GM21576 (cell line): ENCODE data around the gene FGF16.
"Not testable (repeated sequence)": the region's sequence is repeated elsewhere in the genome, so short reads cannot be mapped to it uniquely, and the experiment has no call there.

ENCODE experiments used
- ATAC-seq: cut with Tn5 transposase; IDR thresholded peaks from one replicate; pipeline ENCODE4 v1.9.1; 2021; ENCODE audit warnings: mild to moderate bottlenecking, moderate library complexity; ENCODE audit not compliant: unreplicated experiment

The FGF16 gene

DNA sequence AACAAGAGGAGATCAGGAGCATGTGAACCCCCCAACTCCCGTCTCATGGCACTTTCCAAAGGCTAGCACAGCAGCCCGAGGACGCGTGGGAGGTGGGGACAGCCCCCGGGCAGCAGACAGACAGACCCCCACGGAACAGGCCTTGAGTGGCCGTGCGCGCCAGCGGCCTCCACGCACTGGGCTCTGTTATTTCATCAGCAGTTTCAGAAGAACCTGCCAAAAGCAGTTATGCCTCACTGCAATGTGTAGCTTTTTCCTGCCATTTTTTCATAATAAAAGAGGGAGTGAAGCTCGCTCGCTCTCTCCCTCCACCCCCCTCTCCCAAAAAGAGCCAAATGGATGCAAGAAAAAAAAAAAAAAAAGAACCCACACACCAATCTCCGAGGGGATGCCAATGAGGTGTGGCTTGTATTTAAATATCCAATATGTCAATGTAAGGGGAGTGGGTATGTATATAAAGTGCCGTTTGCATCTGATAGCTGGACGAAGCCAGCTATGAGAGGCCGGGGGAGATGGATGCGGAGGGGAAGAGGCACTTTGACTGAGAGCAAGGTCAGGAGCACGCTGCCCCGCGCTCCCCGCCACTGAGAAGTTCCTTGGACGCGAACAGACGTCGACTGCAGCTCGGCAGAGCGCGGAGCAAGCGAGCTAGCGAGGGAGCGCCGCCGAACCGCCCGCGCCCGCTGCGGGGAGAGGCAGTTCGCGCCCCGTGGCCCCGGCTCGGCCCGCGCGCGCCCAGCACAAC is at the start of gene FGF16:
FGF16 (plus strand) TSS at position 482 of the 745 bp plus-strand sequence. CDS start 286 bp downstream, outside the sequence.
- ATAC-seq = peak; percentile 41

DNA sequence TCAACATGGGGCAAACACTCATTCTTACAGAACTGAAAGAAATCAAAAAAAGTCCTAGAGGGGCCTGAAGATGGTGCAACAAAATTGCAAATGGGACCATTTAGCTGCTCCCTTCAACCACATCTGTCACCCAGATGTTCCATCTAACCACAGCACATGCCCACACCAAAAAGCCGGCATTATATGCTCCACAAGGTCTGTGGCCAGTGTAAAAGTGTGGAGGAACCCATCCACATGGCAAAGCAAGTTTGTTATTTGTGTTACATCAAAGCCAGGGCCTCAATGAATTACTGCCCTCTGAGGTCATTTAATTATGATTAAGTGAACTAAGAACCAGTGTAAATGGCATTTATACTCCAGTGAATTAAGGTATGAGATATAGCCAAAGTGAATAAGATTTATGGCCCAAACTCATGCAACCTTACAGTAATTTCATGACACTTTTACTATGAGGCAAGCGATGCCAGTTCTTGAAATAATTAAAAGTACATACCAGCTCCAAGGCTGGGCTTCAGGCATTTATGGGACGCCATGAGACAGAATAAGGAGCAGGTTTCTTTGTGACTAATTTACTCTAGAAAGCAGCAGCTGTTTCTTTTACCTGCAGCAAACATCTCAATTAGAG is 48.7 kb upstream of the FGF16 start:
- ATAC-seq = no peak

DNA sequence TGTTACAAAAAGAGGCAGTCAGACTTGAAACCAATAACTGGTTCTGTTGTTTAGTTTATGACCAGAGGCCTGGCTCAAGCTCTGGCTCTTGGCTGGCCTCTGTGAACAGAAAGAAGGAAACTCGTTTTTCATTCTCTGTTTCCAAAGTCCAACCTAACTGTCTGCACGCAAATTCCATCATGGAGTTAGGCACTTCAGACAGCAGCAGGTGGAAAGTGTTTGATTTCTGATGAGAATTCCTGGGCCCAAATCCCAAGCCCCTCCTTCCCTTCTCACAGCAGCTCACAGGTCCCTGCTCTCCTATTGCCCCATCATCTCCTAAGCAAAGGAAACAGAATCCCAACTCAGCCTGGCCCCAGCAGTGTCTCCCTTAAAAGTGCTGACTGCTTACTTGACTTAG is 42.8 kb upstream of the FGF16 start:
- ATAC-seq = no peak

DNA sequence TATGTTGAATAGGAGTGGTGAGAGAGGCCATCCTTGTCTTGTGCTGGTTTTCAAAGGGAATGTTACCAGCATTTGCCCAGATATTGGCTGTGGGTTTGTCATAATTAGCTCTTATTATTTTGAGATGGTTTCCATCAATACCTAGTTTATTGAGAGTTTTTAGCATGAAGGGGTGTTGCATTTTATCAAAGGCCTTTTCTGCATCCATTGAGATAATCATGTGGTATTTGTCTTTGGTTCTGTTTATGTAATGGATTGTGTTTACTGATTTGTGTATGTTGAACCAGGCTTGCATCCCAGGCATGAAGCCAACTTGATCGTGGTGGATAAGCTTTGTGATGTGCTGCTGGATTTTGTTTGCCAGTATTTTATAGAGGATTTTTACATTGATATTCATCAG is 39.4 kb upstream of the FGF16 start:
- ATAC-seq = not testable (repeated sequence)

DNA sequence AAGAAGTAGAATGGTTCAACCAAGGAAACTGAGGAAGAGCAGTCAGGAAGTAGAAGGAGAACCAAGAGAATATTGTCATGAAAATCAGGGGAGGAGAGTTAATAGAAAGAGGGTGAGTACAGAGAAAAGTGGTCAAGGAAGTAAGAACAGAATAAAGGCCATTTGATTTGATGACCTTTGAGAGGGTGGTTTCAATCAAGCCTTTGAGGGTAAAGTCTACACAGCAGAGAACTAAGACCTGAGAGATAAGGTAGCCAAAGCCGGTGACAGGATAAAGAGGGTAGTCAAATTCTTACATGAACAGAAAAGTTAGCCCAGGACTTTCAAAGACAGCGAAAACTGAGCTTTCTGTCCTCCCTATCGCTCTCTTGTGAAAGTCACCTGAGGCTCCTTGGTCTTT is 34.6 kb upstream of the FGF16 start:
- ATAC-seq = no peak

DNA sequence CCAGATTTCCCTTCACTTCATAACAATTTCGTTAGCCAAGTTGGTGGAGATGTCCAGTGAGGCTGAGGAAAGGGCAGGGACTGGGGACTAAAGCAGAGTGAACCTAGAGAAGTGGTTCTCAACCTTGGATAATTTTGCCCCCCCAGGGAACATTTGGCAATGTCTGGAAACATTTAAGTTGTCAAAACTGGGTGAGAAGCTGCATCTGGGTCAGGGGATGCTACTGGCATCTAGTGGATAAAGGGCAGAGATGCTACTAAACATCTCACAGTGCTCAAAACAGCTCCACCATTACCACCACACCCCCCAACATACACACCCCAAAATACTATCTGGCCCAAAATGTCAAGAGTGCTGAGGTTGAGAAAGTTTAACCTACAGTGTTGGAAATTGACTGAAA is 32.0 kb upstream of the FGF16 start:
- ATAC-seq = no peak

DNA sequence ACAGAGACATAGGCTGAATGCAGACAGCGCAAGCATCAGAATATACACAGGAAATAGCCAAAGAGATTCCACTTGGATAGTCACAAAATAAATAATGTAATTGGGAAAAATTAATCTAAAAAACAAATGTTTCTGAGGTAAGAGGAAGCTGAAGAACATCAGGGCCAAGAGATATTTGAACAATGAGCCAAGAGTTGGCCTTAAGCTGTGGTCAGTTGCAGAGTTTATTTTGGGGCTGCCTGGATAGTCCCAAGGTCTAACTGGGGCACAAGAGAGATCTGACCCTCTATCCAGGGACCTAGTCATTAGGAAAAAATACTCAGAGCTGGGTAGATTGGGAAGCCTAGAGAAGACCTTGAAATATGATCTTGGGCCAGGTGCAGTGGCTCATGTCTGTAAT is 31.3 kb upstream of the FGF16 start:
- no peak for ATAC-seq

DNA sequence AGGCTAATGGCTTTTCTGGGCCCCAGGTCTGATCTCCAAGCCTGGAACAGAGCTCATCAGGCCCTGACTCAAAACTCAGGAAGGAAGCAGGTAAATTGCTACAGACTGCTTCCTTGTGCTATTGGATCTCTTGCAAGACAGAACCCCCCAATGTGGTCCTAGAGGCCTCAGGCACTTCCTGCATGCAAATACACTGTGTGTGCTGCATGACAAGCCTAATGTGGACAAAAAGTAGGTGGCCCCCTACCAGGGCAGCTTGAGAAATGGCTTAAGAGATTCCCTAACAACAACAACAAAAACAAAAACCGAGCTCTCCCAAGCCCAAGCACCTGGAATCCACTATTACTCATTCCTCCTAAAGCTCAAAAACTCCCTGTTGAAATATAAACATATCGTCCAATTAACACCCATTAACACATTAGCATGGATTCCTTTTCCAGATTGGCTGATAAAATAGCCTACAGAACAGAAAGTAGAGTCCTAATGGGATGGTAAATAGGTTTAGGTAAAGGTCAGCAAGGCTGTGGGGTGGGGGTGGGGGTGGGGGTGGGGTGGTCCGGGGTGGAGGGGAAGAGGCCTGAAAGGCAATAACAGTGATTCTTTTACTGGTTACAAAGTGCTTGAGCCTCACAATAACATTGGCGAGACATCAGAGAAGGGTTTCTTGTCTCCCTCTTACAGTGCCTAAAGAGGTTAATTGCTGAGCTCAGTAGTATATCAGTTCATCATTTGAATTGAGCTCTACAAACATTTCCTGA is 24.1 kb upstream of the FGF16 start:
- ATAC-seq = no peak

DNA sequence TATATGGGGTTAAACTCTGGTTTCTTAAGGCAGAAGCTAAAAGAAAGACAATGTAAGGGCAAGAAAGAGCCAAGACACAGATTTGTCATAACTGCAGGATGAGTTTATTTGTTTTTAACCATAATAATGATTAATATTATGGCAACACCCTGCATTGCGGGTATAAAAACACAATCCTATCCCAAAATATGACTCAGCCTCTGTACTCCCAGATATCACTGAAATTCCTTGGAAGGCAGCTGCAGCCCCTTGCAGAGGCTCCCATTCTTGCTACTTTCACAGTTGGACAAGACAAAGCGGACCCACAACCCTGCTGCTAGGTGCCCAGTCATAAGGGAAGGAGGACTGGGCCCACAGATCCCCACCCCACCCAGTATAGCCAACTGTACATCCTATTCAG is 20.4 kb upstream of the FGF16 start:
- ATAC-seq = no peak

DNA sequence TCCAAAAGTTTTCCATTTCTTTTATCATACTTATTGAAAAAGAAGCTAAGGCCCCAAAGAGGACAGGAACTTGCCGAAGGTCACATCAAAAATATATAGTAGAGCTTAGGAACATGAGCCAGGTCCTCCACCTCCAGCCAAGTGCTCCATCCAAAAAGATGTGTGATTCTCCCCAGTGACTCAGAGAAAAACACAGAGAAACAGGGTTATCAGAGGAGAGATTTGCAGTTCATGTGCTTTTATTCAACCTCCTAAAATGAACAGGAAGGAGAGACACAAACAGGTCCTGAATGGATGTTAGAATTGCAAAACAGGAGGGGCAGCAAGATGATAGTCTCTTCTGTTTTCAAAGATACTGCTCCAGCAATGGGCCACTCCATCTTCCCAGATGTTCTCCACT is 19.6 kb upstream of the FGF16 start:
- ATAC-seq = no peak

DNA sequence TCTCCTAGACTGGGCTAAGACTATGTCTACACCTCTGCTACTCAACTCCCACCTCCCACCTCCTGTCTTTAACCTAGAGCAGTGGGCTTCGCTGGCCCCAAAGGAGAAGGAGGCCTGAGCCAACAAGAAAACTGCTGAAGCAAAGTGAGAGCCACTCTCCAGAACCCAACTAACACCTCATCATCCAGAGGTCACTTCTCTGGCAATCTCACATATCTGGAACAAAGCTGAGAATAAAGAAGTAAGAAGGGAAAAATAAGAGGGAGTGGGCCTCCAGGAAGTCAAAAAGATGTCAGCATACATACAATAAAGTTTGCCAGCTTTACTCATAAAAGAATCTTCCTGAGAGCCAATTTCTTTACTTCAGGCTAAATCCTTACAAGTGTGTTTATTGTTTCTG is 18.6 kb upstream of the FGF16 start:
- ATAC-seq = no peak

DNA sequence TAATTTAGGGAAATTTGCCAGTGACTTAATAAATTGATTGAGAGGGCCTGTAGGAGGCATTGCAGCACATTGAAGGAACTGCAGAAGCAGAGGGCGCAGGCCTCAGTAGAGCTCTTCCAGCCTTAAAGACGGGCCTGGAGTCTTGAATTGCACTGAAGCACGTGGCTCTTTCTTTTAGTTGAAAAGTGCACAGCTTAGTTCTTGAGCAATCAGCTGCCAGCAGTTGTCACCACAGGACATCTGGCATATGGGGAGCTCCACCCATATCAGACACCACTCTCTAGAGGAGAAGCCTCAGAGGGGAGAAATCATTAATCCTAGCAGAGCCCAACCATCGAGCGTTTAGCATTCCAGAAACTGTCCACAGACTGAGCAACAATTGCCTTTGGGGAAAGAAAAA is 16.0 kb upstream of the FGF16 start:
- ATAC-seq = no peak

DNA sequence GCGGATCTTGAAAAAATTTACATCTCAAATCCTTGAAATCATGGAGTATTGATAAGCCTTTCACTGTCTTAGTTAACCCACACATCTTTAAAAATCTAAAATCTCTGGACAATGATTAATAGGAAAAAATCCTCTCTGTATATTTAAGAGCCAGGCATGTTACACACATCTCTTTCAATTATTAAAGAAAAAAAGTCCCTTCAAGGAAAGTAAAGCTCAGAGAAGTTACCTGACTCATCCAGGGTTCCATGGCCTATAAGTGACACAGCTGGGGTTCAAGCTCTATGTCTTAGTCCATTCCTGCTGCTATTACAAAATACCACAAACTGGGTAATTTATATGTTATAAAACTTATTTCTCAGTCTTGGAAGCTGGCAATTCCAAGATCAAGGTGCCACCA is 14.2 kb upstream of the FGF16 start:
- no peak for ATAC-seq

DNA sequence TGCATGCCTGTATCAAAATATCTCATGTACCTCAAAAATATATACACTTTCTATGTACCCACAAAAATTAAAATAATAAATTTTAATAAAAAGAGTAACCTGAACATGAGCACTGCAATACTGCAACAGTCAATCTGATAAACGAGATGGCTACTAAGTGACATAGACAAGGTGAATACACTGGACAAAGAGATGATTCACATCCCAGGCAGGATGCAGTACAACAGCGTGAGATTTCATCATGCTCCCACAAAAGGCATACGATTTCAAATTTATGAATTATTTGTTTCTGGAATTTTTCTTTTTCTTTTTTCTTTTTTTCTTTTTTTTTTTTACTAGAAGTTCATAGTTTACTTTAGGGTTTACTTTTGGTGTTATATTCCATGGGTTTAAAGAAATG is 12.2 kb upstream of the FGF16 start:
- no peak for ATAC-seq

DNA sequence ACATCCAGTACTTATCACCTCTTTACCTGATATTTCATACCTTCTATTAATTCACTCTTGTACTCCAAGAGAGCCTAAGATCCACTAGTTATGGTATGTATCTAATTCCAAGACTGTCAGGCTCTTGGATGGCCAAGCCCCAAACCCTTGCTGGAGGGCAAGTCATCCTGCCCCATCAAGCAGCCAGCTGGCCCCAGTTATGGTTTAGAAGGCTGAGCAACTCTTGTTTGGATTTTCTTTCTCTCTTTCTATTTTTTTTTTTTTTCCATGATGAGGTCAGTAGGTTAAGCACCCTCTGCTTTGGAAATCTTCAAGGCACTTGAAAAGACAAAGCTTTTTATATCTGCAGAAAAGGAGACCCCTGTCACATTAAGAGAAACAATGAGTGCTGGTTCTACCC is 10.9 kb upstream of the FGF16 start:
- no peak for ATAC-seq

DNA sequence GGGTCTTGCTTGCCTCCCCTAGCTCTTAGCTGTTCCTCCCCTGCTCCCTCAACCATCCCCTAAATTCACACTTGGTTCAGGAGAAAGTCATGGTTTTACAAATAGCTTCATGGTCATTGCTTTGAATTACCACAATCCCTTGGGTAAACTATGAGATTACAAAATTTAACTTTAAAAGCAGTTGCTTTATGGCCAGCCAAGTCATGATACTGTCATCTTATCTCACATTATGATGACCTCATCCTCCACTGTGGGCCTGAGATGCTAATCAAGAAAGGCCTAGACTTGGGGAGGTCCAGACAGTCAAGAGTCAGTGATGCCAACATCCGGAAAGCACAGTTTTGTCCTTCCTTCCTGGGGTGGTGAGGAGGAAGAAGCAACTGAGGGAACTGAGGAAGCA is 10.5 kb upstream of the FGF16 start:
- no peak for ATAC-seq

DNA sequence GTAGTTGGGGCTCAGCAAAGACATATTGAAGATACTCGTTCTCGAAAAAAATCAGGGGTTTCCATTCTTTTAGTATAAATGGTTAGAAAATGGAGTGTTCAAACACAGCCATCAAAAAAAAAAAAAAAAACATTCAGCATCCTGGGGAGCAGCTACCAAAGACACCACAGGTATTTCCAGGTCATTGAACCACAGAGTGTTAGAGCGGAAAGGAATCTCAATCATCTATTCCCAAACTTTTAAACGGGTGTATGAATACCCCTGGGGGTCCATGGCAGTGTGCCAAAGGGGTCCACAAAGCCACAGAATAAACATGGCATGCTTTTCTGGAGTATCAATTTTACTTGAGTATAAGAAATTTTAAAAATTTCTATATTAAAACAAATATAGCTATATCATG is 6.9 kb upstream of the FGF16 start:
- no peak for ATAC-seq

DNA sequence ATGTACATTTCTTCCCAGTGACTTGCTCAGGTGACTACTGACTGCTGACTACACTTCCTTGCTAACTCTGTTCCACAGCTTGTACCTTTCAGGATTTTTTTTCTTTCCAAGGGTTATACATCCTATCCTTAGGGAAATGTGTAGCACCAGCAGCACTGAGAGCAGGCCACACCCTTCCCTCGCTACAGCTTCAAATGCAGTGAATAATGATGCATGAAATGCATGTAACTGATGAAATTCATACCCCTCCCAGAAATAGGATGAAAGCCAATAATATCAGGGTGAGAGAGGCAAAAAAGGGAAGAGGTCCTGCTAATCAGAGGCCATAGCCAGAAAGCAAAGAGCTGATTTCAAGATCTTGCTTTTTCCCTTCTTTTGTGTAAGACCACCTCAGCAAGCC is 6.2 kb upstream of the FGF16 start:
- ATAC-seq = no peak

DNA sequence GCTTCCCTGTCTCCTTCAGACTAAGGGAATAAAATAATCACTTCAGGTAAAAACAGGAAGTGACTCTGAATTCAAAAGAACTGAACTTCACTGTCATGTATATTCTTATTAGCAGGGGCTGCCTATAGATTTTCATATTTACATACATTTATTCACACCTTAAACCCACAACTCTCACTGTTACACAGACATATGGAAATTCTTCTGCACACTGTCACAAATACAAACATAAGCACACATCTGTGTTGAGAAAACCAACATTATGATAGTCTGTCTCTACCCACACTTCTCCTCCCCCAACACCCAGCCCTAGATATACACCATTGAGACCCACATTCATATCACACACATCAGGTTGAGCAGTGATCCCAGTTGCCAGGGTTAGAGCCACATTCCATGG is 5.7 kb upstream of the FGF16 start:
- ATAC-seq = no peak

DNA sequence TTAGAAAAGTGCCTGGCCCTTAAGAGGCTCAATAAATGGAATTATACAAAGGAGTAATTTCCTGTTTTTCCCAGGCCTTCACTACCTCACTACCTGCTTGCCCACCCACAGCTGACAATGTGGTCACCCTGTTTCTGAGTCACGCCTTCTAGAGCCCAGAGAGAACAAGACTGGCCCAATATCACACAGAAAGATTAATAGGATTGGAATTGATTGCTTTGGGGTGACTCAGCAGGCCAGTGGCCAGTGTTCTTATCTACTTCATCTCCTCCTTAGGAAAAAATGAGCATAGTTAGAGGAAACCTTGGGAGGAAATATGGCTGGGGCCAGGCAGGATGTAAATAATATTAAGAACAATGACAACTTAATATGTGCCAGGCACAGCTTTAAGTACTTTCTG is 4.5 kb upstream of the FGF16 start:
- no peak for ATAC-seq

DNA sequence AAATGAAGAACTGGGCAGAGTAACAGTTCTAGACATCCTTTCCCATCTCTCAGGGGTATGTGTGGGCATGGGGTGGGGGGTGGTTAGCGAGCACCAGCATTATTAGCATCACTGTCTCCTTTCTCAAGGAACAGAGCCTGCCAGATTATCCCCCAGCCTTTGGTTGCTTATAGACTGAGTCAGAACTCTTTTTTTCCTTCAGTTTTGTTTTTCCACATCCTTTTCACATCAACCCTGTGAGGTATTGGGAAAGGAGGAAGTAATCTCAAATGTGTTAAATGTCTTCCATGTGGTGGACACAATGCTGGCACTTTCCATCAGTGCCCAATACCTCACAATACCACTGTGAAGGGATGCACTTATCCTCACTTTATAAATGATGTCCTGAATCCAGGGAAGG is 3.1 kb upstream of the FGF16 start:
- ATAC-seq = no peak

DNA sequence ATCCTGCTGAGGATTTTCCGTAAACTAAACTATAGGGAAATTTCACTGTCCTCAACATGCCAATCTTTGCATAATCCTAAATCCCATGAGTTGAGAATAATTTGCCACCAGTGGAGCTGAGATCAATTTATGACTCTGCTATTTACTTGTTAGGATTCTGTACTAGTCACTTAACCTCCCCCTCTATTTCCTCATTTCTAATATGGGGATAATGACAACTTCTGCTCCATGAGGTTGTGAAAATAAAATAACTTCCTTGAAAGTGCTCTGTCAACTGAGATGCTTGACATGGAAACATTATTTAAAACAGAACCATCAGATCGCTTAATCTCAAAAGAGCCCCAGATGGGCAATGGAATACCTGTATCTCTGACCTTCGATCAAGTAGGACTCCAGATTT is 2.6 kb upstream of the FGF16 start:
- ATAC-seq = no peak
